Activated T-cell treated with anti-CD3 and anti-CD28 coated beads, Interleukin-2, amount 50 U/mL, for 72 hours (primary cell): ENCODE measurements around the gene IL17REL. TPM values are rescaled to one million over a fixed set of nuclear protein-coding genes. Genes with fewer than 3 reads are reported as not detected.

ENCODE experiments used
- ATAC-seq, 2 donors: fragments of 150-1000 bp; cut with Tn5 transposase; replicated peaks in 1 of 2; 2 replicates each; pipeline ENCODE4 v1.10.0; 2021; ENCODE audit warnings: moderate library complexity in 2 of 2, mild to moderate bottlenecking in 1 of 2
- DNase-seq, 2 donors: peaks; one replicate each; pipeline ENCODE4 v3.0.0; 2021 to 2022; ENCODE audit warnings: mixed read lengths in 1 of 2
- H3K27ac Mint-ChIP-seq: one replicate; pipeline ENCODE4 v1.8.0; 2022; ENCODE audit warnings: mild to moderate bottlenecking, moderate library complexity, mixed read lengths
- H3K27me3 Mint-ChIP-seq: one replicate; pipeline ENCODE4 v1.8.0; 2022; ENCODE audit warnings: low read depth, mixed read lengths
- H3K36me3 Mint-ChIP-seq, 2 donors: one replicate each; pipeline ENCODE4 v1.8.0; 2022; ENCODE audit warnings: mixed read lengths in 2 of 2, mild to moderate bottlenecking in 1 of 2; ENCODE audit not compliant: insufficient read depth in 2 of 2
- H3K4me1 Mint-ChIP-seq: one replicate; pipeline ENCODE4 v1.8.0; 2022; ENCODE audit warnings: low read depth, mixed read lengths
- H3K4me3 Mint-ChIP-seq, 2 donors: one replicate each; pipeline ENCODE4 v1.8.0; 2022; ENCODE audit warnings: mild to moderate bottlenecking in 2 of 2, mixed read lengths in 2 of 2, moderate library complexity in 2 of 2
- H3K9me3 Mint-ChIP-seq, 2 donors: one replicate each; pipeline ENCODE4 v1.8.0; 2022; ENCODE audit warnings: mixed read lengths in 2 of 2
- total RNA-seq, 2 donors: library from RNA; stranded (reverse); gene quantifications; one replicate each; pipeline ENCODE4 v1.2.3, GENCODE V29; 2022

The IL17REL gene
- total RNA-seq: 1 to 10 TPM in 1 of 2 donors, under 1 TPM in 1; 0.36 to 1.1 TPM

GRCh38 chr22:50012211-50013181 lies at the start of gene IL17REL:
Gene IL17REL (minus strand): TSS chr22:50012765. CDS start chr22:50012646, 119 bp downstream.
- Mint-ChIP-seq H3K9me3 (no peaks in the 10 kb centered on the region), H3K27me3 (no peaks in the 10 kb centered on the region), H3K4me1 (peaks cover 15% of the 10 kb centered on the region), H3K27ac (peak within 1 kb of the TSS; percentile 78), H3K36me3 (no peaks in the 10 kb centered on the region), H3K4me3 (peak within 1 kb of the TSS; percentile 76 to 83)
- ATAC-seq (no peak), DNase-seq (no peak)

- Mint-ChIP-seq H3K4me1 (no peaks in the 10 kb centered on the region), H3K27ac (no peak overlapping the region), H3K4me3 (no peak overlapping the region), H3K9me3 (no peaks in the 10 kb centered on the region), H3K27me3 (peaks cover 18% of the 10 kb centered on the region), H3K36me3 (no peaks in the 10 kb centered on the region)
- DNase-seq (no peak), ATAC-seq (no peak)
Observed at GRCh38 chr22:50061824-50062355, 49.3 kb upstream of the IL17REL start.

GRCh38 chr22:50061141-50061823 lies 48.7 kb upstream of the IL17REL start:
- Mint-ChIP-seq H3K4me1 (no peaks in the 10 kb centered on the region), H3K27me3 (peaks cover 18% of the 10 kb centered on the region), H3K27ac (no peak overlapping the region), H3K9me3 (no peaks in the 10 kb centered on the region), H3K36me3 (no peaks in the 10 kb centered on the region), H3K4me3 (no peak overlapping the region)
- DNase-seq (no peak), ATAC-seq (no peak)

- peaks cover 18% of the 10 kb centered on the region for H3K27me3 Mint-ChIP-seq
- H3K4me3 Mint-ChIP-seq: no peak overlapping the region
- H3K4me1 Mint-ChIP-seq: no peaks in the 10 kb centered on the region
- DNase-seq (no peak), ATAC-seq (no peak)
- no peak overlapping the region for H3K27ac Mint-ChIP-seq
- no peaks in the 10 kb centered on the region for H3K9me3 Mint-ChIP-seq
- H3K36me3 Mint-ChIP-seq: no peaks in the 10 kb centered on the region
Observed at GRCh38 chr22:50060441-50061140, 48.0 kb upstream of the IL17REL start.

- H3K36me3 Mint-ChIP-seq: no peaks in the 10 kb centered on the region
- H3K27me3 Mint-ChIP-seq: peaks cover 18% of the 10 kb centered on the region
- no peak overlapping the region for H3K4me3 Mint-ChIP-seq
- ATAC-seq: no peak
- no peak overlapping the region for H3K27ac Mint-ChIP-seq
- no peaks in the 10 kb centered on the region for H3K9me3 Mint-ChIP-seq
- H3K4me1 Mint-ChIP-seq: no peaks in the 10 kb centered on the region
- no peak for DNase-seq
Observed at GRCh38 chr22:50059881-50060262, 47.3 kb upstream of the IL17REL start.

GRCh38 chr22:50058906-50059880 lies 46.6 kb upstream of the IL17REL start:
- ATAC-seq (no peak), DNase-seq (no peak)
- Mint-ChIP-seq H3K27me3 (peaks cover 20% of the 10 kb centered on the region), H3K27ac (no peak overlapping the region), H3K4me1 (no peaks in the 10 kb centered on the region), H3K36me3 (no peaks in the 10 kb centered on the region), H3K9me3 (no peaks in the 10 kb centered on the region), H3K4me3 (no peak overlapping the region)

GRCh38 chr22:50058061-50058905 lies 45.7 kb upstream of the IL17REL start, which contains the start of gene TTLL8:
Gene TTLL8 (minus strand): TSS chr22:50058298.
- Mint-ChIP-seq H3K4me1 (no peaks in the 10 kb centered on the region), H3K27me3 (peaks cover 26% of the 10 kb centered on the region), H3K27ac (no peak within 1 kb of the TSS), H3K9me3 (peaks cover 0 to 6% of the 10 kb centered on the region in 2 donors), H3K36me3 (peaks cover 0 to 2% of the 10 kb centered on the region in 2 donors), H3K4me3 (peak within 1 kb of the TSS in 1 of 2 donors; percentile 36)
- ATAC-seq: no peak
- no peak for DNase-seq

- Mint-ChIP-seq H3K9me3 (peaks cover 0 to 6% of the 10 kb centered on the region in 2 donors), H3K4me3 (peak overlapping the region in 1 of 2 donors; percentile 36), H3K36me3 (peaks cover 0 to 2% of the 10 kb centered on the region in 2 donors), H3K4me1 (no peaks in the 10 kb centered on the region), H3K27ac (no peak overlapping the region), H3K27me3 (peaks cover 26% of the 10 kb centered on the region)
- DNase-seq: no peak
- ATAC-seq: no peak
Observed at GRCh38 chr22:50057278-50058060, 44.9 kb upstream of the IL17REL start.

GRCh38 chr22:50056214-50056972 lies 43.8 kb upstream of the IL17REL start:
- ATAC-seq (no peak), DNase-seq (no peak)
- no peaks in the 10 kb centered on the region for H3K4me1 Mint-ChIP-seq
- H3K9me3 Mint-ChIP-seq: peaks cover 0 to 6% of the 10 kb centered on the region in 2 donors
- peaks cover 0 to 2% of the 10 kb centered on the region in 2 donors for H3K36me3 Mint-ChIP-seq
- H3K4me3 Mint-ChIP-seq: no peak overlapping the region
- peaks cover 26% of the 10 kb centered on the region for H3K27me3 Mint-ChIP-seq
- no peak overlapping the region for H3K27ac Mint-ChIP-seq

GRCh38 chr22:50053861-50054260 lies 41.3 kb upstream of the IL17REL start:
- Mint-ChIP-seq H3K4me1 (no peaks in the 10 kb centered on the region), H3K27ac (no peak overlapping the region), H3K9me3 (peaks cover 0 to 6% of the 10 kb centered on the region in 2 donors), H3K36me3 (peaks cover 0 to 2% of the 10 kb centered on the region in 2 donors), H3K27me3 (peaks cover 15% of the 10 kb centered on the region), H3K4me3 (no peak overlapping the region)
- no peak for DNase-seq
- ATAC-seq: no peak
